GM10266 (cell line): ENCODE measurements around the gene CDC14B.
"Not testable (repeated sequence)": the region's sequence is repeated elsewhere in the genome, so short reads cannot be mapped to it uniquely, and the experiment has no call there.

Experiments used
- DNase-seq: peaks from one replicate; pipeline ENCODE4 v3.0.0; 2012; ENCODE audit errors: extremely low spot score
- CTCF ChIP-seq: IDR thresholded peaks from 2 replicates; pipeline ENCODE4 v1.5.1; 2012; ENCODE audit warnings: mild to moderate bottlenecking, low read depth; ENCODE audit not compliant: control insufficient read depth, insufficient read depth; ENCODE audit errors: missing control alignments

The CDC14B gene

GRCh38 chr9:96551403-96551802 lies 68.2 kb downstream of the CDC14B start:
- no peak for DNase-seq
- TF ChIP-seq CTCF, result no peak

GRCh38 chr9:96550659-96551058 lies 69.0 kb downstream of the CDC14B start:
- no peak for TF ChIP-seq CTCF
- no peak for DNase-seq

GRCh38 chr9:96543131-96543530 lies 76.5 kb downstream of the CDC14B start:
- DNase-seq, result not testable (repeated sequence)

- no peak for DNase-seq
- no peak for TF ChIP-seq CTCF
These were observed 79.5 kb downstream of the CDC14B start for GRCh38 chr9:96540106-96540505.

GRCh38 chr9:96532173-96532572 lies 87.5 kb downstream of the CDC14B start:
- no peak for DNase-seq
- TF ChIP-seq CTCF, result no peak

GRCh38 chr9:96524764-96525163 lies 94.9 kb downstream of the CDC14B start:
- TF ChIP-seq CTCF, result no peak

GRCh38 chr9:96524045-96524444 lies 95.6 kb downstream of the CDC14B start:
- DNase-seq, result no peak
- TF ChIP-seq CTCF, result no peak

More at GRCh38 chr9:96524764-96525163, 94.9 kb downstream of the CDC14B start:
- no peak for DNase-seq

- no peak for TF ChIP-seq CTCF
- DNase-seq, result no peak
These were observed 96.3 kb downstream of the CDC14B start for GRCh38 chr9:96523374-96523773.
